GM06990 (cell line): ENCODE data around the gene MMP26.
A peak's percentile ranks its signal among the peaks of the same experiment; 100 is the strongest.

Experiments used
- DNase-seq: peaks from one replicate; pipeline ENCODE4 v3.0.0-alpha.2; 2011; ENCODE audit not compliant: insufficient read length; ENCODE audit errors: extremely low read depth
- H3K27me3 ChIP-seq: replicated peaks from 2 replicates; pipeline ENCODE4 v1.6.0; 2011; ENCODE audit warnings: low read length; ENCODE audit not compliant: control insufficient read depth, insufficient read depth
- H3K36me3 ChIP-seq: 2 replicates; pipeline ENCODE4 v1.5.1; 2011; ENCODE audit warnings: low read length; ENCODE audit not compliant: control insufficient read depth, insufficient read depth
- H3K4me3 ChIP-seq: replicated peaks from 2 replicates; pipeline ENCODE4 v1.5.1; 2011; ENCODE audit warnings: low read depth, mild to moderate bottlenecking, control low read depth, low read length
- CTCF ChIP-seq: IDR thresholded peaks from 2 replicates; pipeline ENCODE4 v1.5.1; 2011; ENCODE audit warnings: low read length, control low read depth, mild to moderate bottlenecking, inconsistent platforms; ENCODE audit not compliant: insufficient read depth, poor library complexity, severe bottlenecking

Gene MMP26

GRCh38 chr11:4682623-4683419 lies 21.8 kb upstream of the MMP26 start:
- Histone ChIP-seq H3K36me3 (no peaks in the 10 kb centered on the region), H3K27me3 (no peaks in the 10 kb centered on the region), H3K4me3 (no peak overlapping the region)
- no peak for DNase-seq
- no peak for TF ChIP-seq CTCF

- DNase-seq = no peak
- no peak for TF ChIP-seq CTCF
- H3K4me3 ChIP-seq = no peak overlapping the region
- H3K27me3 ChIP-seq = no peaks in the 10 kb centered on the region
- no peaks in the 10 kb centered on the region for H3K36me3 ChIP-seq
Measured at GRCh38 chr11:4684631-4685285, 19.8 kb upstream of the MMP26 start.

GRCh38 chr11:4695442-4695841 lies 9.1 kb upstream of the MMP26 start:
- TF ChIP-seq CTCF = no peak
- Histone ChIP-seq H3K36me3 (no peaks in the 10 kb centered on the region), H3K4me3 (no peak overlapping the region), H3K27me3 (no peaks in the 10 kb centered on the region)
- no peak for DNase-seq

GRCh38 chr11:4697585-4697984 lies 7.0 kb upstream of the MMP26 start, which contains the start of gene OR51E2:
Gene OR51E2 (minus strand): TSS chr11:4697853. CDS start chr11:4682711, 15,142 bp downstream.
- no peak within 1 kb of the TSS for H3K4me3 ChIP-seq
- DNase-seq = no peak
- no peaks in the 10 kb centered on the region for H3K36me3 ChIP-seq
- TF ChIP-seq CTCF = no peak
- no peaks in the 10 kb centered on the region for H3K27me3 ChIP-seq

- peak; percentile 41 for DNase-seq
- H3K27me3 ChIP-seq = no peaks in the 10 kb centered on the region
Measured at GRCh38 chr11:4699697-4700435, 4.7 kb upstream of the MMP26 start.

More at GRCh38 chr11:4699697-4700435, 4.7 kb upstream of the MMP26 start:
- no peak overlapping the region for H3K4me3 ChIP-seq
- TF ChIP-seq CTCF = no peak
- no peaks in the 10 kb centered on the region for H3K36me3 ChIP-seq
